A549 (cell line): ENCODE results near the gene ARMC6.

ENCODE experiments used
- CHD2 ChIP-seq: fragments of 150-350 bp; IDR thresholded peaks from 2 replicates; pipeline ENCODE4 v1.6.1; 2014; ENCODE audit warnings: low read length; ENCODE audit not compliant: partially characterized antibody
- FOSB ChIP-seq: fragments of 250-450 bp; sonication (Bioruptor Pico); IDR thresholded peaks from 2 replicates; pipeline ENCODE4 v1.5.0; 2020; ENCODE audit warnings: mild to moderate bottlenecking, moderate library complexity
- NR3C1 ChIP-seq: fragments of >200 bp; sonication (Bioruptor Twin); formaldehyde crosslinking; IDR thresholded peaks from 3 replicates; pipeline ENCODE4 v1.6.1; 2017
- POLR2A ChIP-seq: IDR thresholded peaks from 2 replicates; pipeline ENCODE4 v1.6.1; 2012; ENCODE audit warnings: mild to moderate bottlenecking, low read length
- TF ChIP-seq, protein P1 (sequence below): fragments of >200 bp; sonication (Bioruptor Twin); formaldehyde crosslinking; IDR thresholded peaks from 3 replicates; pipeline ENCODE4 v1.5.1; 2016
- TF ChIP-seq, protein P2 (sequence below): fragments of >200 bp; sonication (Bioruptor Twin); formaldehyde crosslinking; IDR thresholded peaks from 2 replicates; pipeline ENCODE4 v1.6.1; 2016

DNA sequence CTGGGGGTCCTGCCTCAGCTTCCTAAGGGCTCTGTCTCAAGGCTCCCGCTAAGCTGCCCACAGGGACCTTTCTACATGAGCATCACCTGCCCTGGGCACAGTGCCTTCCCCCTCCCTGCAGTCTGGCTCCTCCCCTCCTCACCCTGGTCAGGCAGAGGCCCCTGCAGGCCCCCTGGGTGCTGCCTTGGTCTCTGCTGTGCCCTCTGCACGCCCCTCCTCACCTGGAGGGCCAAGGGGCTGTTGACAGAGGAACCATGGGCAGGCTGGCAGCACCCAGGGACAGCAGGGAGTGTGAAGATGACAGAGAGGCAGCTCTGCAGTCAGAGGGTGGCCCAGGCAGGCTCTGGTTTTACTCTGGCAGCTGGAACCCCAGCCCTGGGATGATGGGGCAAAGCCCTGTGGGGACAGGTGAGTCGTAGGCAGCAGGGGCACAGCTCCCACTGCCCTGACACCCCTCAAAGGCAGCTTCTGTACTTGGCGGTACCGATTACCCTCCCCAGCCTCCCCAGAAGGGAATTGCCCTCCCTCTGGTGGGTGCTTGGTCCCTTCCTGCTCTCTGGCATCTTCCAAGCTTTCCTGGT, 43.2 kb upstream of the ARMC6 start:
- TF ChIP-seq, protein P1, sequence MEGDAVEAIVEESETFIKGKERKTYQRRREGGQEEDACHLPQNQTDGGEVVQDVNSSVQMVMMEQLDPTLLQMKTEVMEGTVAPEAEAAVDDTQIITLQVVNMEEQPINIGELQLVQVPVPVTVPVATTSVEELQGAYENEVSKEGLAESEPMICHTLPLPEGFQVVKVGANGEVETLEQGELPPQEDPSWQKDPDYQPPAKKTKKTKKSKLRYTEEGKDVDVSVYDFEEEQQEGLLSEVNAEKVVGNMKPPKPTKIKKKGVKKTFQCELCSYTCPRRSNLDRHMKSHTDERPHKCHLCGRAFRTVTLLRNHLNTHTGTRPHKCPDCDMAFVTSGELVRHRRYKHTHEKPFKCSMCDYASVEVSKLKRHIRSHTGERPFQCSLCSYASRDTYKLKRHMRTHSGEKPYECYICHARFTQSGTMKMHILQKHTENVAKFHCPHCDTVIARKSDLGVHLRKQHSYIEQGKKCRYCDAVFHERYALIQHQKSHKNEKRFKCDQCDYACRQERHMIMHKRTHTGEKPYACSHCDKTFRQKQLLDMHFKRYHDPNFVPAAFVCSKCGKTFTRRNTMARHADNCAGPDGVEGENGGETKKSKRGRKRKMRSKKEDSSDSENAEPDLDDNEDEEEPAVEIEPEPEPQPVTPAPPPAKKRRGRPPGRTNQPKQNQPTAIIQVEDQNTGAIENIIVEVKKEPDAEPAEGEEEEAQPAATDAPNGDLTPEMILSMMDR = no peak
- TF ChIP-seq POLR2A = no peak
- TF ChIP-seq, protein P2, sequence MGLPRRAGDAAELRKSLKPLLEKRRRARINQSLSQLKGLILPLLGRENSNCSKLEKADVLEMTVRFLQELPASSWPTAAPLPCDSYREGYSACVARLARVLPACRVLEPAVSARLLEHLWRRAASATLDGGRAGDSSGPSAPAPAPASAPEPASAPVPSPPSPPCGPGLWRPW = no peak
- no peak for TF ChIP-seq NR3C1
- TF ChIP-seq FOSB (CRISPR knock-in tag) = no peak
- TF ChIP-seq CHD2 = no peak
